NCI-H524 treated with DMSO at 0.1 percent for 48 hours (cell line): ENCODE data around the gene ACHE.
A peak's percentile ranks its signal among the peaks of the same experiment; 100 is the strongest.
"Not testable (repeated sequence)": the region's sequence is repeated elsewhere in the genome, so short reads cannot be mapped to it uniquely, and the experiment has no call there.

Experiments used
- DNase-seq: peaks from one replicate; lab custom pipeline; 2025; lab: John Stamatoyannopoulos, UW

Gene ACHE

GRCh38 chr7:100861616-100861985 is 34.1 kb downstream of the ACHE start:
- DNase-seq, result no peak

GRCh38 chr7:100860702-100861615 is 34.7 kb downstream of the ACHE start:
- DNase-seq, result no peak

- DNase-seq, result no peak
These were observed 35.8 kb downstream of the ACHE start for GRCh38 chr7:100859856-100860255.

- DNase-seq, result no peak
These were observed 38.8 kb downstream of the ACHE start for GRCh38 chr7:100856871-100857282.

- no peak for DNase-seq
These were observed 40.2 kb downstream of the ACHE start for GRCh38 chr7:100855515-100855914.

- DNase-seq, result not testable (repeated sequence)
These were observed 40.8 kb downstream of the ACHE start for GRCh38 chr7:100854899-100855298.

GRCh38 chr7:100854146-100854895 is 41.4 kb downstream of the ACHE start:
- DNase-seq, result no peak

- peak; percentile 20 for DNase-seq
These were observed 43.4 kb downstream of the ACHE start, which contains the start of gene SLC12A9 for GRCh38 chr7:100852048-100852872. TSS of gene SLC12A9 (plus strand) at chr7:100852713. CDS start at chr7:100854198, 1,485 bp downstream.

GRCh38 chr7:100847360-100847759 is 48.3 kb downstream of the ACHE start:
- DNase-seq, result no peak

GRCh38 chr7:100840470-100841100 is 55.1 kb downstream of the ACHE start:
- DNase-seq, result no peak
